Spleen (tissue), 11 donors: ENCODE data around the gene C20orf204. TPM values are rescaled to one million over a fixed set of nuclear protein-coding genes. Genes with fewer than 3 reads are reported as not detected.

Experiments used
- DNase-seq: peaks from one replicate; pipeline ENCODE4 v3.0.0-alpha.2; 2020
- H3K27ac ChIP-seq, 8 donors: fragments of 200-600 bp; sonication (generic) in 7 of 8; 1 replicate in 4 of 8; 2 replicates in 4 of 8; pipeline versions ENCODE4 v1.5.0 to v1.8.0; 2016 to 2021; ENCODE audit warnings: inconsistent platforms in 4 of 8, mild to moderate bottlenecking in 4 of 8, moderate library complexity in 1 of 8
- H3K27me3 ChIP-seq, 7 donors: fragments of 200-600 bp; sonication (generic) in 6 of 7; replicated peaks in 1 of 7; 1 replicate in 4 of 7; 2 replicates in 3 of 7; pipeline versions ENCODE4 v1.5.0 to v1.8.0; 2016 to 2021; ENCODE audit warnings: inconsistent platforms in 3 of 7, mild to moderate bottlenecking in 1 of 7
- H3K36me3 ChIP-seq, 6 donors: fragments of 200-600 bp; sonication (generic) in 5 of 6; 1 replicate in 4 of 6; 2 replicates in 2 of 6; pipeline versions ENCODE4 v1.5.0 to v1.8.0; 2016 to 2021; ENCODE audit warnings: inconsistent platforms in 2 of 6
- H3K4me1 ChIP-seq, 6 donors: fragments of 200-600 bp; sonication (generic) in 5 of 6; 1 replicate in 3 of 6; 2 replicates in 3 of 6; pipeline versions ENCODE4 v1.5.0 to v1.8.0; 2016 to 2021; ENCODE audit warnings: inconsistent platforms in 3 of 6
- H3K4me3 ChIP-seq, 8 donors: fragments of 200-600 bp; sonication (generic) in 7 of 8; 1 replicate in 4 of 8; 2 replicates in 4 of 8; pipeline versions ENCODE4 v1.5.0 to v1.8.0; 2016 to 2021; ENCODE audit warnings: inconsistent platforms in 4 of 8, mild to moderate bottlenecking in 4 of 8, moderate library complexity in 2 of 8
- H3K9me3 ChIP-seq, 8 donors: fragments of 200-600 bp; sonication (generic) in 7 of 8; 1 replicate in 4 of 8; 2 replicates in 4 of 8; pipeline versions ENCODE4 v1.5.0 to v1.8.0; 2016 to 2021; ENCODE audit warnings: inconsistent platforms in 4 of 8
- POLR2A ChIP-seq, 3 donors: fragments of 450-650 bp; IDR thresholded peaks; one replicate each; pipeline ENCODE4 v1.5.1; 2017; ENCODE audit warnings: antibody characterized with exemption in 3 of 3, mild to moderate bottlenecking in 1 of 3
- POLR2AphosphoS5 ChIP-seq, 3 donors: sonication (generic); formaldehyde crosslinking; IDR thresholded peaks; one replicate each; pipeline ENCODE4 v1.5.1; 2017; ENCODE audit warnings: antibody characterized with exemption in 3 of 3
- WGBS, 5 donors: extraction: QIAGEN DNeasy Blood & Tissue Kit in 3 of 5; methylation state at CpG; one replicate each; pipeline versions ENCODE4 v1.1.5 to v1.1.7; 2013 to 2018; 5-methylcytosine and 5-hydroxymethylcytosine counted together
- intact Hi-C: fragments of 100-400 bp; cut with DNase I; formaldehyde crosslinking; loops from one replicate; pipeline ENCODE4 v1.15.0; 2023; ENCODE audit warnings: low total_unique reads
- polyA plus RNA-seq, 3 donors: library from polyadenylated mRNA; stranded (reverse); fragments of 200-250 nt; gene quantifications; one replicate each; pipeline ENCODE4 v1.2.1, GENCODE V29; 2013
- total RNA-seq, 7 donors: library from RNA; depleted of rRNA in 3 of 7; stranded (reverse); fragments of >200 nt in 3 of 7; fragmentation: NEBNext Ultra II Directional in 4 of 7; extraction: Animal tissue kit (Norgen Biotek cat#: 25700) in 4 of 7; gene quantifications; one replicate each; pipeline versions ENCODE4 v1.1.0 to v1.2.1, GENCODE V29; 2016 to 2021
- TF ChIP-seq, protein P1 (sequence below), 11 experiments: fragments of 200-600 bp in 7 of 11; fragments of 450-650 bp in 4 of 11; sonication (generic) in 4 of 11; IDR thresholded peaks in 8 of 11; conservative IDR thresholded peaks in 3 of 11; 1 replicate in 7 of 11; 2 replicates in 4 of 11; pipeline versions ENCODE4 v1.4.0 to v1.8.0; 2016 to 2021; ENCODE audit warnings: antibody characterized with exemption in 11 of 11, inconsistent platforms in 4 of 11, mild to moderate bottlenecking in 1 of 11
- donor health status: healthy with polysubstance abuse.
- donor health status: DM: no; HTN: no; CAD: no; lungs with moderate emphysema.
- donor health status: DM: no; HTN: no; CAD: no.
- donor health status: Bipolar disorder and iron deficiency.
- donor health status: healthy.
- donor health status: DM: no; HTN: no; CAD: no.
- donor health status: DM: yes; HTN: yes; CAD: no.

The C20orf204 gene
- total and polyA plus RNA-seq, 10 donors = 0.85 to 3.9 (median 1.9) TPM

DNA sequence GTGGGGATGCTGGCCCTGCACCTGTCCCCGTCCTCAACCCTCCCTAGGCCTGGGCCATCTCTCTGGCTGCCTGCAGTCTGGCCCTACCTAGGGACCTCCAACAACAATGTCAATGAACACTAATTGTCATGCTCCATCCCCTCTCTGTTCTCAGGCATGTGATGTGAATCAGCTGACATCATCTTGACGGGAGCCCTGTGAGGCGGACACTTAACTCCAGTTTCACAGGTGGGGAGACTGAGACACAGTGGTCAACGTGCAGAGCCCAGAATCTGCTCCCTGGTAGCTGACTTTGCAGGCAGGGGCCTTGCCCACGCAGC is 26.3 kb downstream of the C20orf204 start:
- H3K36me3 ChIP-seq = no peaks in the 10 kb centered on the region
- TF ChIP-seq, protein P1, sequence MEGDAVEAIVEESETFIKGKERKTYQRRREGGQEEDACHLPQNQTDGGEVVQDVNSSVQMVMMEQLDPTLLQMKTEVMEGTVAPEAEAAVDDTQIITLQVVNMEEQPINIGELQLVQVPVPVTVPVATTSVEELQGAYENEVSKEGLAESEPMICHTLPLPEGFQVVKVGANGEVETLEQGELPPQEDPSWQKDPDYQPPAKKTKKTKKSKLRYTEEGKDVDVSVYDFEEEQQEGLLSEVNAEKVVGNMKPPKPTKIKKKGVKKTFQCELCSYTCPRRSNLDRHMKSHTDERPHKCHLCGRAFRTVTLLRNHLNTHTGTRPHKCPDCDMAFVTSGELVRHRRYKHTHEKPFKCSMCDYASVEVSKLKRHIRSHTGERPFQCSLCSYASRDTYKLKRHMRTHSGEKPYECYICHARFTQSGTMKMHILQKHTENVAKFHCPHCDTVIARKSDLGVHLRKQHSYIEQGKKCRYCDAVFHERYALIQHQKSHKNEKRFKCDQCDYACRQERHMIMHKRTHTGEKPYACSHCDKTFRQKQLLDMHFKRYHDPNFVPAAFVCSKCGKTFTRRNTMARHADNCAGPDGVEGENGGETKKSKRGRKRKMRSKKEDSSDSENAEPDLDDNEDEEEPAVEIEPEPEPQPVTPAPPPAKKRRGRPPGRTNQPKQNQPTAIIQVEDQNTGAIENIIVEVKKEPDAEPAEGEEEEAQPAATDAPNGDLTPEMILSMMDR (IDR thresholded peaks at IDR 0.05 in 8 of 11, conservative IDR thresholded peaks at IDR 0.05 in 3 of 11) = no peak
- TF ChIP-seq POLR2A (IDR thresholded peaks at IDR 0.05) (no peak), POLR2AphosphoS5 (IDR thresholded peaks at IDR 0.05) (no peak)
- WGBS, 5 donors = 59 to 69% (median 68%) methylated on average over 3 to 5 of the region's 5 CpGs
- no peaks in the 10 kb centered on the region for H3K9me3 ChIP-seq
- DNase-seq = no peak
- peaks cover 25 to 68% (median 63%) of the 10 kb centered on the region in 6 donors for H3K4me1 ChIP-seq
- H3K27me3 ChIP-seq = peaks cover 0 to 5% (median 0%) of the 10 kb centered on the region in 7 donors
- peak overlapping the region; percentile 55 to 88 (median 82) for H3K27ac ChIP-seq
- intact Hi-C loops = loop anchor here (5.0 kb wide), 1 partner anchor 80 kb away; the partner anchor contains the start of gene PRPF6
- H3K4me3 ChIP-seq = peak overlapping the region in 7 of 8 donors; percentile 50 to 98 (median 88)

DNA sequence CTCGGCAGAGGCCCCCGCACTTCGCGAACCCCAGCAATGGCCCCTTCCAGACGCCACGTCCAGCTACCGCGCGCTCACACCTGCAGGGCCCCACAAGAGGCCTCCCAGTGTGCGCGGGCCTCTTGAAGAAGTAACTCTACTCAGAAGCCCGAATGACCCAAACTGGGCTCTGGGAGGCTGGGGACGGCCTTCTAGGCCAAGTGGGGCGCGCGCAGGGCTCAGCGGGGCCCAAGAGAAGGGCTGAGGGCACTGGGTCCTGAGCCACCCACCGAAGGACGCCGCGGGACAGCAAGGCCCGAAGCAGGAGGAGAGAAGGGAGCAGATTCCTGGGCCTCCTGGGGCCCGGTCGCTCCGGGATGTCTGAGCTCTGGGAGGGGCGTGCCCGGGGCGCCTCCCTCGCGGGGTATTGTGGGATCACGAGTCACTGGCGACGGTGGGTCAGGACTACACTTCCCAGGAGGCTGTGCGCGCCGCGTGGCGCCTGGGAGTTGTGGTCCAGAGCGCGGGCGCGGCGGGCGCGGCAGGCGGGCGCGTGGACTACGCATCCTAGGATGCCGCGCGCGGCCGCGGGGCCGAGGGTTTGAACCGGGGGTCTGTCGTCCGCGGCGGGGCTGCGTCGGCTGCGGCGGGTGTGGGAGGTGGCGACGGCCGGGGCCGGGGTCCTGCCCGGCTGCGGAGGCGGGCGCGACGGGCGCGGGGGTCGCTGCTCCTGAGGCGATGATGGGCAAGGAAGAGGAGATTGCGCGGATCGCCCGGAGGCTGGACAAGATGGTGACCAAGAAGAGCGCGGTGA is 26.8 kb downstream of the C20orf204 start, which contains the start of gene TCEA2:
Gene TCEA2 (plus strand): TSS at position 603 of the 793 bp plus-strand sequence. CDS start 115 bp downstream, at position 718.
- Histone ChIP-seq H3K36me3 (no peaks in the 10 kb centered on the region), H3K9me3 (no peaks in the 10 kb centered on the region), H3K27me3 (no peaks in the 10 kb centered on the region), H3K4me3 (peak within 1 kb of the TSS; percentile 50 to 98 (median 88)), H3K4me1 (peaks cover 21 to 68% (median 63%) of the 10 kb centered on the region in 6 donors), H3K27ac (peak within 1 kb of the TSS; percentile 55 to 88 (median 82))
- intact Hi-C loops = loop anchor here (5.0 kb wide), 1 partner anchor 80 kb away; the partner anchor contains the start of gene PRPF6
- TF ChIP-seq, protein P1 (IDR thresholded peaks at IDR 0.05 in 8 of 11, conservative IDR thresholded peaks at IDR 0.05 in 3 of 11) = peak in 2 of 11 experiments; percentile 8 to 27
- TF ChIP-seq POLR2A (IDR thresholded peaks at IDR 0.05) (peak in 2 of 3 donors; percentile 21 to 22), POLR2AphosphoS5 (IDR thresholded peaks at IDR 0.05) (peak; percentile 91 to 93 (median 92))
- DNase-seq = peak; percentile 99
- 7 to 62% (median 10%) methylated on average over 4 to 85 of the region's 85 CpGs for WGBS, 5 donors

DNA sequence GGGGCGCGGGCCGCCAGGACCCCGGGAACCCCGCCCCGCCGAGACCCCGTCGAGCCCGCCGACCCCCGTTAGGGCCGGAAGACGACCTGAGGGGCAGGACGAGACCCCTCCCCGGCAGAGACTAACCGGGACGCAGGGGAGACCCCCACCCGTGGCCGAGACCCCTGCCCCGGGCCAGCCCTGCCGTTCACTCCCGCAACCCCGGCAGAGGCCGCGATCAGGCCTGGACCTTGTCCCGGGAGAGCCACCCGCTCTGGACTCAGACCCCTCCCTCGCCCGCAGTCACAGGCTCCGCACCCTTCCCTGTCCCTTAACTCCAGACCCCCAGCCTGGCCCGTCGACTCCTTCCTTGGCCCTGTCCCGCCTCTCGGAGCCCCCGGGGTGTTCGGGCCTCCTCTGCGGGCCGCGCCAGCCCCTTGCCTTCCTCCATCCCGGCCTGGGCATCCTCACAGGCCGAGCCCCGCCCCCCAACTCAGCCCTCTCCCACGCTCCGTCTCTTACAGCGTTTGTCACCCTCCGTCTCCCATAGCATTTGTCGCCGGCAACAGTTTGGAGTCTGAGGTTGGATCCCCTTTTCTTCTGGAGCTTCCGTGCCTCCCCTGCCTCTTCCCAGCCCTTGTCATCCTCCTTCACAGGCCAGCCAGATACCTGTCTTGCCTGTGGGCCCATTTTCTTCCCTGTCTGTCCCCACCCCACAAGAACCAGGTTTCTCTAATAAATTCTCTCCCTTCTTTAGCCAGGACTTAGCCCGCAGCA is 27.6 kb downstream of the C20orf204 start:
- Histone ChIP-seq H3K36me3 (no peaks in the 10 kb centered on the region), H3K9me3 (no peaks in the 10 kb centered on the region), H3K27me3 (no peaks in the 10 kb centered on the region), H3K4me1 (peaks cover 24 to 68% (median 63%) of the 10 kb centered on the region in 6 donors), H3K4me3 (peak overlapping the region; percentile 50 to 98 (median 88)), H3K27ac (peak overlapping the region; percentile 55 to 88 (median 82))
- intact Hi-C loops = loop anchor here (5.0 kb wide), 1 partner anchor 81 kb away; the partner anchor contains the start of gene PRPF6
- no peak for DNase-seq
- peak in 2 of 3 donors; percentile 4 to 42 for TF ChIP-seq POLR2AphosphoS5 (IDR thresholded peaks at IDR 0.05)
- TF ChIP-seq, protein P1 (IDR thresholded peaks at IDR 0.05 in 8 of 11, conservative IDR thresholded peaks at IDR 0.05 in 3 of 11) = no peak
- WGBS, 5 donors = 3 to 11% (median 5%) methylated on average over 26 to 51 of the region's 51 CpGs
